ENCODE data around the gene ERV3-1.
"Not testable (repeated sequence)": the region's sequence is repeated elsewhere in the genome, so short reads cannot be mapped to it uniquely, and the experiment has no call there.

DNA sequence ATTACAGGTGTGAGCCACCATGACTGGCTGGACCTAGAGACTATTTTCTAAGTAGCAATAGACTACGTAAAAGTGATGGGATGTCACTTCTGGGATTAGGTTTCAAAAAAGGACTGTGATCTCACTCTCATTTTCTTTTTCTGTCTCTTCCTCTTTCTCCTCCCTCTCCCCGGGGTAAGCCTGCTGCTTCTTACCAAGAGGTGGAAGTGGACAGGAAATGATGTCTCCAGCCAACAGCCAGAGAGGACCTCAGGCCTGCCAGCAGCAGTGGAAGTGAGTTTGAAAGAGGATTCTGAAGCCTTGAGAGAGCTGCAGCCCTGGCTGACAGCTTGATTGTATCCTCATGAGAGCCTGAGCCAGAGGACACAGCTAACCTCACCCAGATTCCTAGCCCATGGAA, 30.0 kb upstream of the ERV3-1 start:
- TF ChIP-seq EZH2phosphoT487 (IDR thresholded peaks at IDR 0.05; ENCODE audit: borderline replicate concordance, low read length): not testable (repeated sequence)
- TF ChIP-seq, protein P1, sequence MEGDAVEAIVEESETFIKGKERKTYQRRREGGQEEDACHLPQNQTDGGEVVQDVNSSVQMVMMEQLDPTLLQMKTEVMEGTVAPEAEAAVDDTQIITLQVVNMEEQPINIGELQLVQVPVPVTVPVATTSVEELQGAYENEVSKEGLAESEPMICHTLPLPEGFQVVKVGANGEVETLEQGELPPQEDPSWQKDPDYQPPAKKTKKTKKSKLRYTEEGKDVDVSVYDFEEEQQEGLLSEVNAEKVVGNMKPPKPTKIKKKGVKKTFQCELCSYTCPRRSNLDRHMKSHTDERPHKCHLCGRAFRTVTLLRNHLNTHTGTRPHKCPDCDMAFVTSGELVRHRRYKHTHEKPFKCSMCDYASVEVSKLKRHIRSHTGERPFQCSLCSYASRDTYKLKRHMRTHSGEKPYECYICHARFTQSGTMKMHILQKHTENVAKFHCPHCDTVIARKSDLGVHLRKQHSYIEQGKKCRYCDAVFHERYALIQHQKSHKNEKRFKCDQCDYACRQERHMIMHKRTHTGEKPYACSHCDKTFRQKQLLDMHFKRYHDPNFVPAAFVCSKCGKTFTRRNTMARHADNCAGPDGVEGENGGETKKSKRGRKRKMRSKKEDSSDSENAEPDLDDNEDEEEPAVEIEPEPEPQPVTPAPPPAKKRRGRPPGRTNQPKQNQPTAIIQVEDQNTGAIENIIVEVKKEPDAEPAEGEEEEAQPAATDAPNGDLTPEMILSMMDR (IDR thresholded peaks at IDR 0.05; ENCODE audit: low read depth, low read length, poor library complexity, severe bottlenecking): not testable (repeated sequence)
